Stimulated activated CD8-positive, alpha-beta memory T cell treated with anti-CD3 and anti-CD28 coated beads, Interleukin-15, amount 100 ng/mL, for 4 hours (primary cell): ENCODE data around the gene ARHGAP31.
"Not testable (repeated sequence)": the region's sequence is repeated elsewhere in the genome, so short reads cannot be mapped to it uniquely, and the experiment has no call there.

ENCODE experiments used
- DNase-seq, 2 donors: peaks; one replicate each; pipeline ENCODE4 v3.0.0-alpha.2; 2020; ENCODE audit warnings: low read depth in 2 of 2

Gene ARHGAP31

GRCh38 chr3:119322021-119322834, 28.0 kb downstream of the ARHGAP31 start:
- DNase-seq = peak in 1 of 2 donors; percentile 3

- peak; percentile 91 to 94 for DNase-seq
Measured at GRCh38 chr3:119322835-119323722, 28.9 kb downstream of the ARHGAP31 start.

GRCh38 chr3:119323723-119324085, 29.5 kb downstream of the ARHGAP31 start:
- DNase-seq = no peak

- DNase-seq = no peak
Measured at GRCh38 chr3:119324899-119325298, 30.7 kb downstream of the ARHGAP31 start.

GRCh38 chr3:119326976-119327375, 32.8 kb downstream of the ARHGAP31 start:
- no peak for DNase-seq

GRCh38 chr3:119329551-119329950, 35.4 kb downstream of the ARHGAP31 start:
- no peak for DNase-seq

- no peak for DNase-seq
Measured at GRCh38 chr3:119330181-119330580, 36.0 kb downstream of the ARHGAP31 start.

GRCh38 chr3:119330858-119331257, 36.7 kb downstream of the ARHGAP31 start:
- no peak for DNase-seq

- DNase-seq = no peak
Measured at GRCh38 chr3:119331661-119332060, 37.5 kb downstream of the ARHGAP31 start.

- no peak for DNase-seq
Measured at GRCh38 chr3:119333773-119334509, 39.8 kb downstream of the ARHGAP31 start.

- no peak for DNase-seq
Measured at GRCh38 chr3:119336823-119337222, 42.6 kb downstream of the ARHGAP31 start.

GRCh38 chr3:119337407-119337806, 43.2 kb downstream of the ARHGAP31 start:
- not testable (repeated sequence) for DNase-seq

- DNase-seq = no peak
Measured at GRCh38 chr3:119338754-119339153, 44.6 kb downstream of the ARHGAP31 start.

GRCh38 chr3:119340014-119340413, 45.8 kb downstream of the ARHGAP31 start:
- DNase-seq = no peak

- DNase-seq = no peak
Measured at GRCh38 chr3:119340446-119340845, 46.3 kb downstream of the ARHGAP31 start.

GRCh38 chr3:119342176-119342575, 48.0 kb downstream of the ARHGAP31 start:
- DNase-seq = no peak

- no peak for DNase-seq
Measured at GRCh38 chr3:119343719-119344118, 49.5 kb downstream of the ARHGAP31 start.

GRCh38 chr3:119346076-119346496, 51.9 kb downstream of the ARHGAP31 start:
- no peak for DNase-seq

- no peak for DNase-seq
Measured at GRCh38 chr3:119347036-119347435, 52.9 kb downstream of the ARHGAP31 start.

GRCh38 chr3:119349354-119350041, 55.3 kb downstream of the ARHGAP31 start:
- no peak for DNase-seq

- DNase-seq = no peak
Measured at GRCh38 chr3:119350114-119350513, 55.9 kb downstream of the ARHGAP31 start.
